Right renal pelvis (tissue), 4 donors: ENCODE measurements around the gene FBLN1. TPM values are rescaled to one million over a fixed set of nuclear protein-coding genes. Genes with fewer than 3 reads are reported as not detected.

ENCODE experiments used
- polyA plus RNA-seq, 4 donors: library from polyadenylated mRNA; unstranded; fragments of 120-200 nt; gene quantifications; one replicate each; pipeline ENCODE4 v1.2.1, GENCODE V29; 2013; ENCODE audit not compliant: insufficient read length in 4 of 4

Gene FBLN1
- polyA plus RNA-seq, 4 donors, result 95.2 to 194 (median 139) TPM

Other genes starting within 250 kb of the FBLN1 start
- gene UPK3A, start 217.9 kb upstream of the FBLN1 start, polyA plus RNA-seq, result 1 to 10 TPM in 3 of 4 donors, under 1 TPM in 1; 0.60 to 8.8 (median 5.1) TPM
- gene FAM118A, start 192.9 kb upstream of the FBLN1 start, polyA plus RNA-seq, result 10 to 100 TPM; 17.0 to 24.8 (median 20.6) TPM
- gene SMC1B, start 89.3 kb upstream of the FBLN1 start, polyA plus RNA-seq, result under 1 TPM; 0.14 to 0.40 (median 0.18) TPM
- 1 to 10 TPM; 6.9 to 7.6 (median 7.4) TPM for gene RIBC2, start 89.2 kb upstream of the FBLN1 start, polyA plus RNA-seq
- 100 to 1,000 TPM; 283 to 328 (median 322) TPM for gene ATXN10, start 169.0 kb downstream of the FBLN1 start, polyA plus RNA-seq